Testis (tissue), 2 donors: ENCODE data around the gene UFC1.

ENCODE experiments used
- POLR2A ChIP-seq: fragments of 450-650 bp; IDR thresholded peaks from one replicate; pipeline ENCODE4 v1.6.1; 2017; ENCODE audit warnings: antibody characterized with exemption, mild to moderate bottlenecking, moderate library complexity
- TF ChIP-seq, protein P1 (sequence below), 3 experiments: fragments of 450-650 bp in 2 of 3; fragments of 200-600 bp in 1 of 3; sonication (generic) in 1 of 3; IDR thresholded peaks; one replicate each; pipeline ENCODE4 v1.5.1; 2016 to 2019; ENCODE audit warnings: antibody characterized with exemption in 3 of 3, mild to moderate bottlenecking in 2 of 3, moderate library complexity in 1 of 3

DNA sequence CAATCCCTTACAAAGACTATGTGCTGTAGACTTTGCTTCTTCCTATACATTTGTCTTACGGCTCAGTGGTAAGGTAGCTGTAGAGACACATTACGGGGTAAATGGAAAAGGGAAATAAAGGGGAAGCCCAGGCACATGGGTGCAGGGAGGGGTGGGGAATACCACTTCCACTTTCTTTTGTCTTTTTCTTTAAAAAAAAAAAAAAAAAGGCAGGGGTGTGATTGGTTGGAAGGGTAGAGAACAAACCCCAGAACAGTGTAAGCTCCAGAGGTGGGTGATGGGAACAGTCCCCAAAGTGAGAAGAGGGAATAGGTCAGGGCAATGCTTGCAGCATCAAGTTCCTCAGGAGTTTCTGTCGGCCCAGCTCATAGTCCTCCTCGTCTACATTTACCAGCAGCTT lies 31.9 kb upstream of the UFC1 start:
- TF ChIP-seq, protein P1, sequence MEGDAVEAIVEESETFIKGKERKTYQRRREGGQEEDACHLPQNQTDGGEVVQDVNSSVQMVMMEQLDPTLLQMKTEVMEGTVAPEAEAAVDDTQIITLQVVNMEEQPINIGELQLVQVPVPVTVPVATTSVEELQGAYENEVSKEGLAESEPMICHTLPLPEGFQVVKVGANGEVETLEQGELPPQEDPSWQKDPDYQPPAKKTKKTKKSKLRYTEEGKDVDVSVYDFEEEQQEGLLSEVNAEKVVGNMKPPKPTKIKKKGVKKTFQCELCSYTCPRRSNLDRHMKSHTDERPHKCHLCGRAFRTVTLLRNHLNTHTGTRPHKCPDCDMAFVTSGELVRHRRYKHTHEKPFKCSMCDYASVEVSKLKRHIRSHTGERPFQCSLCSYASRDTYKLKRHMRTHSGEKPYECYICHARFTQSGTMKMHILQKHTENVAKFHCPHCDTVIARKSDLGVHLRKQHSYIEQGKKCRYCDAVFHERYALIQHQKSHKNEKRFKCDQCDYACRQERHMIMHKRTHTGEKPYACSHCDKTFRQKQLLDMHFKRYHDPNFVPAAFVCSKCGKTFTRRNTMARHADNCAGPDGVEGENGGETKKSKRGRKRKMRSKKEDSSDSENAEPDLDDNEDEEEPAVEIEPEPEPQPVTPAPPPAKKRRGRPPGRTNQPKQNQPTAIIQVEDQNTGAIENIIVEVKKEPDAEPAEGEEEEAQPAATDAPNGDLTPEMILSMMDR (IDR thresholded peaks at IDR 0.05) = no peak
- no peak for TF ChIP-seq POLR2A
